T-helper 2 cell treated with Interferon-gamma antibody and Interleukin-4, amounts not matched to agents 5 μg/mL and 100 μg/mL, for 36 hours (primary cell): ENCODE results near the gene TPCN1.
A peak's percentile ranks its signal among the peaks of the same experiment; 100 is the strongest.

Experiments
- DNase-seq: peaks from one replicate; pipeline ENCODE4 v3.0.0; 2021; ENCODE audit warnings: low spot score
- H3K27ac Mint-ChIP-seq: one replicate; pipeline ENCODE4 v1.8.0; 2021; ENCODE audit warnings: mild to moderate bottlenecking, mixed read lengths
- H3K27me3 Mint-ChIP-seq: one replicate; pipeline ENCODE4 v1.8.0; 2021; ENCODE audit warnings: low read depth, mixed read lengths
- H3K36me3 Mint-ChIP-seq: one replicate; pipeline ENCODE4 v1.8.0; 2021; ENCODE audit warnings: low read depth, mixed read lengths
- H3K4me1 Mint-ChIP-seq: one replicate; pipeline ENCODE4 v1.8.0; 2021; ENCODE audit warnings: low read depth, mixed read lengths
- H3K4me3 Mint-ChIP-seq: one replicate; pipeline ENCODE4 v1.8.0; 2022; ENCODE audit warnings: mild to moderate bottlenecking, moderate library complexity, mixed read lengths
- H3K9me3 Mint-ChIP-seq: one replicate; pipeline ENCODE4 v1.8.0; 2021; ENCODE audit warnings: mixed read lengths

TPCN1 gene

GRCh38 chr12:113221181-113221996, at the start of gene TPCN1:
TSS of gene TPCN1 (plus strand) at chr12:113221464. CDS start at chr12:113226853, 5,389 bp downstream.
- peak within 1 kb of the TSS; percentile 90 for H3K27ac Mint-ChIP-seq
- H3K36me3 Mint-ChIP-seq: no peaks in the 10 kb centered on the region
- DNase-seq: peak; percentile 100
- peaks cover 2% of the 10 kb centered on the region for H3K27me3 Mint-ChIP-seq
- peak within 1 kb of the TSS; percentile 94 for H3K4me3 Mint-ChIP-seq
- H3K4me1 Mint-ChIP-seq: peaks cover 35% of the 10 kb centered on the region
- no peaks in the 10 kb centered on the region for H3K9me3 Mint-ChIP-seq

- Mint-ChIP-seq H3K36me3 (peaks cover 62% of the 10 kb centered on the region), H3K27me3 (no peaks in the 10 kb centered on the region), H3K4me1 (no peaks in the 10 kb centered on the region), H3K4me3 (no peak overlapping the region), H3K9me3 (no peaks in the 10 kb centered on the region), H3K27ac (no peak overlapping the region)
- no peak for DNase-seq
These were observed 49.7 kb upstream of the TPCN1 start for GRCh38 chr12:113171543-113171942.

GRCh38 chr12:113172185-113172584, 49.1 kb upstream of the TPCN1 start:
- Mint-ChIP-seq H3K27me3 (no peaks in the 10 kb centered on the region), H3K9me3 (no peaks in the 10 kb centered on the region), H3K36me3 (peaks cover 63% of the 10 kb centered on the region), H3K4me1 (no peaks in the 10 kb centered on the region), H3K27ac (no peak overlapping the region), H3K4me3 (no peak overlapping the region)
- DNase-seq: no peak

DNA sequence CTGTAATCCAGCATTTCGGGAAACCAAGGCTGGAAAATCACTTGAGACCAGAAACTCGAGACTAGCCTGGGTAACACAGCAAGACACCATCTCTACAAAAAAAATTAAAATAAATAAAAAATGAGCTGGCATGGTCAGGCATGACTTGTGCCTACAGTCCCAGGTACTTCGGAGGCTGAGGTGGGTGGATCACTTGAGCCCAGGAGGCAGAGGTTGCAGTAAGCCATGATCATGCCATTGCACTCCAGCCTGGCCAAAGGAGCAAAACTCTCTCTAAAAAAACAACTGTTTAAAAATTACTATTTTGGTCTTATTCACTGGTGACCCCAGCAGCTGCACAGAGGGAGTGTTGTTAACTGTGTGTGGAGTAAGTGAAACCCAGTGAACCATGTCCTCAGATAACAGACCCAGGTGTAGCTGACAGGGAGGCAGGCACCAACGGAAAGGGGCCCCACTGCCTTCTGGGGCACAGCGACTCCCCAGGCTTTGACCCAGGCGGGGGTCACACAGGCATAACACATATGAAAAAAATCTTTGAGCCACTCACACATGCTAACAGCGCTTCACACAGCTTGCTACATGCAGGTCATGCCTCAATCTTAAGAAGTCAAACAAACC, 48.1 kb upstream of the TPCN1 start:
- Mint-ChIP-seq H3K36me3 (peaks cover 73% of the 10 kb centered on the region), H3K4me1 (no peaks in the 10 kb centered on the region), H3K9me3 (peaks cover 5% of the 10 kb centered on the region), H3K4me3 (no peak overlapping the region), H3K27ac (no peak overlapping the region), H3K27me3 (no peaks in the 10 kb centered on the region)
- DNase-seq: no peak

- peaks cover 79% of the 10 kb centered on the region for H3K36me3 Mint-ChIP-seq
- peaks cover 5% of the 10 kb centered on the region for H3K9me3 Mint-ChIP-seq
- no peaks in the 10 kb centered on the region for H3K4me1 Mint-ChIP-seq
- DNase-seq: peak; percentile 68
- no peak overlapping the region for H3K4me3 Mint-ChIP-seq
- H3K27ac Mint-ChIP-seq: no peak overlapping the region
- H3K27me3 Mint-ChIP-seq: no peaks in the 10 kb centered on the region
These were observed 46.5 kb upstream of the TPCN1 start for GRCh38 chr12:113174461-113175384.

- H3K9me3 Mint-ChIP-seq: peaks cover 5% of the 10 kb centered on the region
- H3K4me1 Mint-ChIP-seq: peaks cover 5% of the 10 kb centered on the region
- no peaks in the 10 kb centered on the region for H3K27me3 Mint-ChIP-seq
- no peak for DNase-seq
- peaks cover 66% of the 10 kb centered on the region for H3K36me3 Mint-ChIP-seq
- no peak overlapping the region for H3K27ac Mint-ChIP-seq
- H3K4me3 Mint-ChIP-seq: no peak overlapping the region
These were observed 42.2 kb upstream of the TPCN1 start for GRCh38 chr12:113179023-113179422.

- Mint-ChIP-seq H3K36me3 (peaks cover 62% of the 10 kb centered on the region), H3K27ac (no peak overlapping the region), H3K4me1 (peaks cover 5% of the 10 kb centered on the region)
These were observed 40.9 kb upstream of the TPCN1 start for GRCh38 chr12:113180333-113180732.

GRCh38 chr12:113181975-113182374, 39.3 kb upstream of the TPCN1 start:
- Mint-ChIP-seq H3K27me3 (no peaks in the 10 kb centered on the region), H3K9me3 (peaks cover 5% of the 10 kb centered on the region), H3K27ac (no peak overlapping the region), H3K4me1 (peaks cover 14% of the 10 kb centered on the region), H3K36me3 (peaks cover 58% of the 10 kb centered on the region), H3K4me3 (no peak overlapping the region)
- no peak for DNase-seq

More at GRCh38 chr12:113180333-113180732, 40.9 kb upstream of the TPCN1 start:
- DNase-seq: no peak
- H3K4me3 Mint-ChIP-seq: no peak overlapping the region
- no peaks in the 10 kb centered on the region for H3K27me3 Mint-ChIP-seq
- peaks cover 5% of the 10 kb centered on the region for H3K9me3 Mint-ChIP-seq

- Mint-ChIP-seq H3K27me3 (no peaks in the 10 kb centered on the region), H3K4me3 (peak overlapping the region; percentile 98), H3K9me3 (no peaks in the 10 kb centered on the region), H3K4me1 (peaks cover 19% of the 10 kb centered on the region), H3K27ac (peak overlapping the region; percentile 65), H3K36me3 (peaks cover 51% of the 10 kb centered on the region)
- DNase-seq: no peak
These were observed 38.2 kb upstream of the TPCN1 start for GRCh38 chr12:113183030-113183589.

GRCh38 chr12:113184098-113184899, 37.0 kb upstream of the TPCN1 start:
- peaks cover 44% of the 10 kb centered on the region for H3K36me3 Mint-ChIP-seq
- H3K4me3 Mint-ChIP-seq: peak overlapping the region; percentile 98
- H3K27me3 Mint-ChIP-seq: no peaks in the 10 kb centered on the region
- H3K27ac Mint-ChIP-seq: peak overlapping the region; percentile 97
- H3K9me3 Mint-ChIP-seq: no peaks in the 10 kb centered on the region
- H3K4me1 Mint-ChIP-seq: peaks cover 19% of the 10 kb centered on the region
- DNase-seq: no peak

DNA sequence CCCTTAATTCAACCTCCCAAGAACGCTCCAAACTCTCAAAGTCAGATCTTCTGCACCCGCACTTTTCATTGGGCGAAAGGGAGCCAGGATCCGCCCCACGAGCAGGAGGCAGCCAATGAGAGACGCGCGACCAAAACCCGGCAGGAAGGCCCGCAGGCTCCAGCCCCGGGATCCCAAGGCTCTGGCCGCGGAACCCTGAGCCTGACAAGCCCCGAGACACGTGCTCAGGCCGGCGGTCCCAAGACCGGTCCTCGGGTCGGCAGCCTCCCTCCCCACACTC, 36.4 kb upstream of the TPCN1 start:
- Mint-ChIP-seq H3K36me3 (peaks cover 41% of the 10 kb centered on the region), H3K27ac (peak overlapping the region; percentile 97), H3K4me3 (peak overlapping the region; percentile 98), H3K4me1 (peaks cover 21% of the 10 kb centered on the region), H3K27me3 (no peaks in the 10 kb centered on the region), H3K9me3 (no peaks in the 10 kb centered on the region)
- peak; percentile 88 for DNase-seq

GRCh38 chr12:113185180-113186032, 35.9 kb upstream of the TPCN1 start, which contains the start of the genes DDX54 and RITA1:
TSS of gene DDX54 (minus strand) at chr12:113185478. CDS start at chr12:113185451, 27 bp downstream.
TSS of gene RITA1 (plus strand) at chr12:113185721. CDS start at chr12:113186747, 1,026 bp downstream.
- peak within 1 kb of the TSS; percentile 97 for H3K27ac Mint-ChIP-seq
- DNase-seq: peak; percentile 79
- no peaks in the 10 kb centered on the region for H3K27me3 Mint-ChIP-seq
- peaks cover 37% of the 10 kb centered on the region for H3K36me3 Mint-ChIP-seq
- no peaks in the 10 kb centered on the region for H3K9me3 Mint-ChIP-seq
- H3K4me3 Mint-ChIP-seq: peak within 1 kb of the TSS; percentile 98
- peaks cover 21% of the 10 kb centered on the region for H3K4me1 Mint-ChIP-seq
